ENCODE data around the gene MAPK10.
"Not testable (repeated sequence)": the region's sequence is repeated elsewhere in the genome, so short reads cannot be mapped to it uniquely, and the experiment has no call there.

MAPK10 gene

GRCh38 chr4:86174506-86174905 lies 185.3 kb downstream of the MAPK10 start:
- no peak for DNase-seq

GRCh38 chr4:86168335-86168734 lies 191.5 kb downstream of the MAPK10 start:
- not testable (repeated sequence) for DNase-seq

GRCh38 chr4:86160426-86160825 lies 199.4 kb downstream of the MAPK10 start:
- no peak for DNase-seq

GRCh38 chr4:86159216-86159615 lies 200.6 kb downstream of the MAPK10 start:
- no peak for DNase-seq

GRCh38 chr4:86156531-86156930 lies 203.3 kb downstream of the MAPK10 start:
- no peak for DNase-seq

- DNase-seq, result no peak
These were observed 204.1 kb downstream of the MAPK10 start for GRCh38 chr4:86155766-86156165.

- DNase-seq, result no peak
These were observed 207.4 kb downstream of the MAPK10 start for GRCh38 chr4:86152454-86152853.

- DNase-seq, result no peak
These were observed 208.7 kb downstream of the MAPK10 start for GRCh38 chr4:86151196-86151595.

GRCh38 chr4:86141161-86141560 lies 218.7 kb downstream of the MAPK10 start:
- no peak for DNase-seq

- DNase-seq, result no peak
These were observed 227.4 kb downstream of the MAPK10 start for GRCh38 chr4:86132468-86132867.

- no peak for DNase-seq
These were observed 228.4 kb downstream of the MAPK10 start for GRCh38 chr4:86131456-86131855.

- no peak for DNase-seq
These were observed 229.5 kb downstream of the MAPK10 start for GRCh38 chr4:86130160-86130933.

GRCh38 chr4:86129546-86129945 lies 230.3 kb downstream of the MAPK10 start:
- DNase-seq, result no peak

GRCh38 chr4:86122404-86122803 lies 237.4 kb downstream of the MAPK10 start:
- DNase-seq, result no peak

- DNase-seq, result no peak
These were observed 241.1 kb downstream of the MAPK10 start for GRCh38 chr4:86118711-86119110.

- no peak for DNase-seq
These were observed 242.0 kb downstream of the MAPK10 start for GRCh38 chr4:86117705-86118302.

- DNase-seq, result no peak
These were observed 245.3 kb downstream of the MAPK10 start for GRCh38 chr4:86114563-86114962.

GRCh38 chr4:86108834-86109233 lies 251.0 kb downstream of the MAPK10 start:
- DNase-seq, result no peak

GRCh38 chr4:86108137-86108536 lies 251.7 kb downstream of the MAPK10 start:
- DNase-seq, result no peak

GRCh38 chr4:86107112-86107511 lies 252.7 kb downstream of the MAPK10 start:
- no peak for DNase-seq

- no peak for DNase-seq
These were observed 253.4 kb downstream of the MAPK10 start for GRCh38 chr4:86106475-86106874.

- DNase-seq, result no peak
These were observed 258.0 kb downstream of the MAPK10 start for GRCh38 chr4:86101841-86102240.

GRCh38 chr4:86101410-86101809 lies 258.4 kb downstream of the MAPK10 start:
- DNase-seq, result no peak

- DNase-seq, result no peak
These were observed 259.2 kb downstream of the MAPK10 start for GRCh38 chr4:86100539-86101215.
